Thyroid gland (tissue), 4 donors: ENCODE results near the gene AAGAB. TPM values are rescaled to one million over a fixed set of nuclear protein-coding genes. Genes with fewer than 3 reads are reported as not detected.

ENCODE experiments used
- DNase-seq, 2 donors: peaks; one replicate each; pipeline ENCODE4 v3.0.0-alpha.2; 2019
- H3K27ac ChIP-seq, 3 donors: fragments of 200-600 bp; sonication (generic); 1 replicate in 2 of 3; 2 replicates in 1 of 3; pipeline ENCODE4 v1.5.1; 2016 to 2019; ENCODE audit warnings: mild to moderate bottlenecking in 1 of 3, moderate library complexity in 1 of 3
- H3K27me3 ChIP-seq: fragments of 200-600 bp; sonication (generic); one replicate; pipeline ENCODE4 v1.5.1; 2019
- H3K36me3 ChIP-seq, 2 donors: fragments of 200-600 bp; sonication (generic); one replicate each; pipeline ENCODE4 v1.5.1; 2016 to 2019
- H3K4me1 ChIP-seq, 2 donors: fragments of 200-600 bp; sonication (generic); one replicate each; pipeline ENCODE4 v1.5.1; 2017 to 2019
- H3K4me3 ChIP-seq, 3 donors: fragments of 200-600 bp; sonication (generic); replicated peaks in 1 of 3; 1 replicate in 2 of 3; 2 replicates in 1 of 3; pipeline ENCODE4 v1.5.1; 2016; ENCODE audit warnings: mild to moderate bottlenecking in 1 of 3
- H3K9me3 ChIP-seq: fragments of 200-600 bp; sonication (generic); one replicate; pipeline ENCODE4 v1.5.1; 2017
- POLR2A ChIP-seq, 2 donors: fragments of 450-650 bp; IDR thresholded peaks; one replicate each; pipeline ENCODE4 v1.6.1; 2017; ENCODE audit warnings: antibody characterized with exemption in 2 of 2, mild to moderate bottlenecking in 2 of 2, moderate library complexity in 1 of 2
- WGBS, 2 donors: methylation state at CpG; one replicate each; pipeline ENCODE4 v1.1.5; 2017; 5-methylcytosine and 5-hydroxymethylcytosine counted together
- intact Hi-C: fragments of 100-400 bp; cut with DNase I; formaldehyde crosslinking; loops from one replicate; pipeline ENCODE4 v1.15.1; 2023
- total RNA-seq, 4 donors: library from RNA; depleted of rRNA; stranded (reverse); fragments of >200 nt; gene quantifications; one replicate each; pipeline ENCODE4 v1.2.3, GENCODE V29; 2016
- TF ChIP-seq, protein P1 (sequence below), 6 experiments: fragments of 200-600 bp in 3 of 6; fragments of 450-650 bp in 3 of 6; sonication (generic) in 3 of 6; IDR thresholded peaks; one replicate each; pipeline ENCODE4 v1.5.1; 2016 to 2019; ENCODE audit warnings: antibody characterized with exemption in 6 of 6, mild to moderate bottlenecking in 2 of 6, inconsistent platforms in 1 of 6, moderate library complexity in 1 of 6

Gene AAGAB
- total RNA-seq, 4 donors from 2014 or later = 53.7 to 61.9 (median 54.6) TPM

DNA sequence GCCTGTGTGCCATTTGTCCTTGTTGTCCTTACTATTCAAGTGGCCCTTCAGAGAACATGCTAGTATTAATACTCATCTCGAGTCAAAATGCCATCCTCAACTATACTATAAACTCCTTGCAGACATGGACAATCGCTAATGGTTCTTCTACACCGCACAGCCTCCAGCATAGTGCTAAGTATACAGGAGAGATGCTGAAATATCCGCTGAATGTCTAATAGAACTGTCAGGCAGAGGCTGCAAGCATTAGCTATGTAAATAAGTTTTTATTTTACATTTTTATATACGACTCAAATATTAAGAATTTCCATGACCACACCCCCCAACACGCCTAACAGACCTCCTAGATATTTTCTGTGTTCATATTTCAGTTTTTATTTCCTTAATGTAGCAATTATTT, 39.4 kb downstream of the AAGAB start:
- no peaks in the 10 kb centered on the region for H3K36me3 ChIP-seq
- TF ChIP-seq, protein P1, sequence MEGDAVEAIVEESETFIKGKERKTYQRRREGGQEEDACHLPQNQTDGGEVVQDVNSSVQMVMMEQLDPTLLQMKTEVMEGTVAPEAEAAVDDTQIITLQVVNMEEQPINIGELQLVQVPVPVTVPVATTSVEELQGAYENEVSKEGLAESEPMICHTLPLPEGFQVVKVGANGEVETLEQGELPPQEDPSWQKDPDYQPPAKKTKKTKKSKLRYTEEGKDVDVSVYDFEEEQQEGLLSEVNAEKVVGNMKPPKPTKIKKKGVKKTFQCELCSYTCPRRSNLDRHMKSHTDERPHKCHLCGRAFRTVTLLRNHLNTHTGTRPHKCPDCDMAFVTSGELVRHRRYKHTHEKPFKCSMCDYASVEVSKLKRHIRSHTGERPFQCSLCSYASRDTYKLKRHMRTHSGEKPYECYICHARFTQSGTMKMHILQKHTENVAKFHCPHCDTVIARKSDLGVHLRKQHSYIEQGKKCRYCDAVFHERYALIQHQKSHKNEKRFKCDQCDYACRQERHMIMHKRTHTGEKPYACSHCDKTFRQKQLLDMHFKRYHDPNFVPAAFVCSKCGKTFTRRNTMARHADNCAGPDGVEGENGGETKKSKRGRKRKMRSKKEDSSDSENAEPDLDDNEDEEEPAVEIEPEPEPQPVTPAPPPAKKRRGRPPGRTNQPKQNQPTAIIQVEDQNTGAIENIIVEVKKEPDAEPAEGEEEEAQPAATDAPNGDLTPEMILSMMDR (IDR thresholded peaks at IDR 0.05) = no peak
- TF ChIP-seq POLR2A (IDR thresholded peaks at IDR 0.05) = no peak
- DNase-seq = no peak
- intact Hi-C loops = no loop called here
- H3K27me3 ChIP-seq = no peaks in the 10 kb centered on the region
- no peaks in the 10 kb centered on the region for H3K4me1 ChIP-seq
- no peak overlapping the region for H3K27ac ChIP-seq
- no peak overlapping the region for H3K4me3 ChIP-seq
- 84 to 92% methylated on average over 6 of the region's 6 CpGs for WGBS, 2 donors
- H3K9me3 ChIP-seq = no peaks in the 10 kb centered on the region

- TF ChIP-seq, protein P1 (IDR thresholded peaks at IDR 0.05) = no peak
- TF ChIP-seq POLR2A (IDR thresholded peaks at IDR 0.05) = no peak
- H3K4me1 ChIP-seq = no peaks in the 10 kb centered on the region
- H3K9me3 ChIP-seq = no peaks in the 10 kb centered on the region
- H3K27ac ChIP-seq = no peak overlapping the region
- H3K36me3 ChIP-seq = peaks cover 3% of the 10 kb centered on the region in 2 donors
- intact Hi-C loops = no loop called here
- 96 to 97% methylated on average over 4 of the region's 4 CpGs for WGBS, 2 donors
- DNase-seq = no peak
- H3K4me3 ChIP-seq = no peak overlapping the region
- no peaks in the 10 kb centered on the region for H3K27me3 ChIP-seq
These were observed 41.6 kb downstream of the AAGAB start for GRCh38 chr15:67212684-67213367.

GRCh38 chr15:67210555-67211168, 43.8 kb downstream of the AAGAB start:
- no peak overlapping the region for H3K27ac ChIP-seq
- no peaks in the 10 kb centered on the region for H3K27me3 ChIP-seq
- H3K9me3 ChIP-seq = no peaks in the 10 kb centered on the region
- TF ChIP-seq, protein P1 (IDR thresholded peaks at IDR 0.05) = no peak
- TF ChIP-seq POLR2A (IDR thresholded peaks at IDR 0.05) = no peak
- DNase-seq = no peak
- intact Hi-C loops = no loop called here
- peaks cover 3 to 9% of the 10 kb centered on the region in 2 donors for H3K36me3 ChIP-seq
- no peaks in the 10 kb centered on the region for H3K4me1 ChIP-seq
- 93 to 97% methylated on average over 5 of the region's 5 CpGs for WGBS, 2 donors
- no peak overlapping the region for H3K4me3 ChIP-seq

- H3K27ac ChIP-seq = no peak overlapping the region
- intact Hi-C loops = no loop called here
- no peaks in the 10 kb centered on the region for H3K4me1 ChIP-seq
- 69 to 95% methylated on average over 2 of the region's 2 CpGs for WGBS, 2 donors
- H3K36me3 ChIP-seq = peaks cover 9 to 11% of the 10 kb centered on the region in 2 donors
- no peak for DNase-seq
- no peaks in the 10 kb centered on the region for H3K27me3 ChIP-seq
- H3K9me3 ChIP-seq = no peaks in the 10 kb centered on the region
- TF ChIP-seq POLR2A (IDR thresholded peaks at IDR 0.05) = no peak
- TF ChIP-seq, protein P1 (IDR thresholded peaks at IDR 0.05) = no peak
- H3K4me3 ChIP-seq = no peak overlapping the region
These were observed 46.1 kb downstream of the AAGAB start for GRCh38 chr15:67208396-67208795.

DNA sequence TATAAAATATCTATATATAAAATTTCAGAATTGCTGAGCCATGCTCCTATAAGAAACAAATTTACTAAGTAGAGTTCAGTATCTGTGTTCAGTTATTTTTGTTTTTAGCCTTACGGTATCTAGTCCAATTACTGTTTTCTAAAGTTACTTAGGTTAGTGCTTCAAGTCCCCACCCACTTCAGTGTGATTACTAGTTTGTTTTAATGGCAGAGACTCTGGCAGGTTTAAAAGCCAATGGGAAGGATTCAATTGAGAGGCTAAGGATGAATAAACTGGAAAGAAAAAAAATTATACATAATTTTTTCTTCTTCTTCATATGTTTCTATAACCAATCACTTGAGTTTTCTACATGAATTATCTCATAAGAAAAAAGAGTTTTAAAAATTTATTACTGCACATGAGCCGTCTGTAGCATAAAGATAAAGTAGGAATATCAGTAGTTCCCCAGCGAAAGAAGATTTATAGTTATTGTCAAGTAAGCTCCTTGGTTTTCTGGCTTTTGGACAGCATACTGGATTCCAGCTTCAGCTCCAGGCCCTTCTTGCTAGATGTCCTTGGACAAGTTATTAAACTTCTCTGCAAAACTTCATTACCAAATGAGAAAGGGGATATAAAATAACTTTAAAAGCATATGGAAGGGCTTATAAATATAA, 46.8 kb downstream of the AAGAB start:
- H3K36me3 ChIP-seq = peaks cover 9 to 11% of the 10 kb centered on the region in 2 donors
- H3K4me3 ChIP-seq = no peak overlapping the region
- H3K9me3 ChIP-seq = no peaks in the 10 kb centered on the region
- no peaks in the 10 kb centered on the region for H3K27me3 ChIP-seq
- TF ChIP-seq, protein P1 (IDR thresholded peaks at IDR 0.05) = no peak
- TF ChIP-seq POLR2A (IDR thresholded peaks at IDR 0.05) = no peak
- no peak for DNase-seq
- H3K4me1 ChIP-seq = no peaks in the 10 kb centered on the region
- intact Hi-C loops = no loop called here
- WGBS, 2 donors = 85 to 89% methylated on average over 3 of the region's 3 CpGs
- H3K27ac ChIP-seq = no peak overlapping the region
